Measurements from ENCODE around the gene NHP2.

Gene NHP2

DNA sequence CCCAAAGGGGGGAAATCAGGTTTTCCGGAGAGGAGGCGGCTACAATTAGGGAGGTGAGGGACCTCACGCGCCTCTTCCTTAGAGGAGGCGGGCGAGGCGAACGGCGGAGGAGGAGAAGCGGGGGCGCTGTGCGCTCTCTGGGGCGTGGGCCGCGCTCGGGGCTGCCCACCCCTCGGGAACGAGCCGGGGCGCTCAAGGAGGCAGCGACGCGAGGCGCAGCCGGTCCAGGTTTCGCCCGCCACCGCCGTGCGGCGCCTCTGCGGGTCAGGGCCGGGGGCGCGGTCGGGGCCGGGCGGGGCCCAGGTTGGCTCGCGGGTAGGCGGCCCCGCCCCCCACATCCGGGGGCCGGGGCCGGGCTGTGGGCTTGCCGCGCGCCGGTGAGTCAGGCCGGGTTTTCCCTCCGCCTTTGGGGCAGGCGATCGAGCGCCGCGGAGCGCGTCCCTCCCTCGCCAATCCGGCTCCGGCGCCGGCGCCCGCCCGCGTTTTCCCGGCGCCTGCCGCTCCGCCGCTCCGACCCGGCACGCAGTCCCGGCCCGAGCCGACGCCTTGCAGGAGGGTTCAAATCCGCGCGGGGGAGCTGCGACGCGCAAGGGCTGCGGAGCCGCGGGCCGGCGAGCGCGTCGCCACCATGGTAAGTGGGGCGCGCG, 40.4 kb downstream of the NHP2 start, which contains the start of gene N4BP3:
Gene N4BP3, plus strand, starts transcription at position 392 of the 647 bp plus-strand sequence. CDS start 6,052 bp downstream, outside the sequence.
- peak; percentile 36 for DNase-seq

DNA sequence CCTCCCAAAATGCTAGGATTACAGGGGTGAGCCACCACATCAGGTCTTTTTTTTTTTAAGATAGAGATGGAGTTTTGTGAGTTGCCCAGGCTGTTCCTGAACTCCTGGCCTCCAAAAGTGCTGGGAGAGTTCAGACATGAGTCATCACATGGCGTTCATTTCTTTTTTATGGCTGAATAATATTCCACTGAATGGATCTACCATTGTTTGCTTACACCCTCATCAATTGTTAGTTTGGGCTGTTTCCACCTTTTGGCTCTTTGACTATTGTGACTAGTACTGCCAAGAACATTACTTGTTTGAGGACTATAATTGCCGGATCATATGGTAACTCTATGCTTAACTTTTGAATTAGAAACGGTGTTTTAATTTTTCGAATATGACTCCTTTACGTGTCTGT, 41.1 kb downstream of the NHP2 start:
- DNase-seq: no peak

DNA sequence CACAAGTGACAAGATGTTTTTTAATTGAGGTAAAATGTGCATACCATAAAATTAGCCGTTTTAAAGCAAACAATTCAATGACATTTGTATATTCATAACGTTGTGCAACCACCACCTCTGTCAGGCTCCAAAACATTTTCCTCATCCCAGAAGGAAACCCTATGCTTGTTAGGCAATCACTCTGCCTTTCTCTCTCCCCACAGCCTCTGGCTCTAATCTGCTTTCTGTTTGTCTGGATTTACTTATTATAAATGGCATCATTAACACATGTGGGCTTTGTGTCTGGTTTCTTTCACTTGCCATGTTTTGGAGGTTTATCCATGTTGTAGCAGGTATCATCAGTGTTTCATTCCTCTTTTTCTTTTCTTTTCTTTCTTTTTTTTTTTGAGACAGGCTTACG, 41.8 kb downstream of the NHP2 start:
- no peak for DNase-seq

DNA sequence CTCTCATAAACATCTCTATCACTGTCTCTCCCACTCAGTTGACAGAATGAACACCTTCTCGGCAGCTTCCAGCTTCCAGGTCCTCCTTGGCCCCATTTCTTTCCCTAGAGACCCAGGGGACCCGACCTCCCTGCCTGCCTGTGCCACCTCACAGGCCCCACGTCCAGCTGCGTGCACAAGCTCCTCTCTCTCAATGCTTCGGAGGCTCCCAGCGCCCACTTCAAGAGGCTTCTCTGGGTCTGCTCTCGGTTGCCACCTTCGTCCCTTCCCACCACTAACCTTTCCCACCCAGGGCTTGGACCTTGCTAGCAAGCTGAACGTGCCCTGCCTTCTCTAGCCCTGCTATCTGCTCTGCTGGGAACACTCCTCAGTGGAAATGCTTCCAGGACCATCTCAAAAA, 43.2 kb downstream of the NHP2 start:
- DNase-seq: no peak

DNA sequence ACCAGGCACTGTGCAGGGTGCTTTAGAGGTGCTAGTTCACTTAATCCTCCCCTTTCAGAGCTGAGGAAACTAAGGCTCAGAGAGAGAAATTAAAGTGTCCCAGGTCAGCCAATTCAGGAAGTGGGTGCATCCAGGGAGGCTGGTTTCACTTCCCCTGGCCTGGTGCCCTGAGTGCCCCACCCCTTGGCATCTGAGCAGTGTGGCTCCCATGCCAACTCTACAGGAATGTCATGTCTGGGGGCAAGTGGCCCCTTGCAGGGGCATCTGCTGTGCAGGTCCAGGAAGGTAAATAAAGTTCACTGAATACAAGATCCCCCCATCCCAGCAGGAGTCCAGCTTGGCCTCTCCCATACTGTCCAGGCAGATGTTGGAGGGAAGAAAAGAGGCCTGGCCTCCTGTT, 44.7 kb downstream of the NHP2 start:
- DNase-seq: no peak

DNA sequence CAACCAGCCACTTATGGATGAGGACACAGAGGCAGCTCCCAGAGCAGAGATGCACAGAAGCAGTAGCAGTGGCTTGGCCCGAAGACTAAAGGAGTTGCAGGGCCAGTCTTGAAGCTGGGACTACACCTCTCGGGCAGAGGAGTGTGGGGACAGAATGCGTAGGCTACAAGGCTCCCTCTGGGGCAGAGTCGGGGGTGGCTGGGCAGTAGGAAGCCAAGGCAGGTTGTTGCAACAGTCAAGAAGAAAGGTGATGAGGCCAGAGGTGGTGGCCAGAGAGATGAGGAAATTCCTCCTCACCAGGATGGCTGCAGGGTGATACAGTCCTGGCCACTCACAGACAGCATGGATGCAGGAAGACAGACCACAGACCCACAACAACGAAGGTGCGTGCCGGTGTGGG, 45.2 kb downstream of the NHP2 start:
- DNase-seq: no peak

DNA sequence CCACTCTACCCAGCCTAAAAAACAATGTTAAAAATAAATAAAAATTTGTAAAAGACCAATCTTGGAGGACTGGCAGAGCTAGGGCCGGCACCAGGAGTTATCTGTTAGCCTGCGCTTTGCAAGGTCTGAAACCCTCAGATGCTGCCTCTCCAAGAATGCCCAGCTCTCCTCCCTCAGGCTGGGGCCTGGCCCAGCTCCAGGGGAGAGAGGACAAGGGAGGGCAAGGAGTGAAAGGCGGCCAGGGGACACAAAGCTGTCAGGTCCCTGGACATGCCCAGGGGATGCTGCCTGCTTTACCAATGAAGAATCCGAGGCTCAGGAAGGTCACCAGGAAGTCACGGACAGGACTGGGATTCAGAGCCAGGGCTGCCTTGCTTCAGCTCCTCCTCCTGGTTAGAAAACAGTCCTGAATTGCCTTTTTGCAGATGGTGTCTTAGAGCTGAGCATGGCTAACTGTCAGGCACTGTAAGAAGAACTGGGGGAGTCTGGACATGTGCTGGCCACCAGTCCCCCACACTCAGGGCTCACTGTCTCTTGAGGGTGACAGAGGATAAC, 45.9 kb downstream of the NHP2 start:
- DNase-seq: no peak

DNA sequence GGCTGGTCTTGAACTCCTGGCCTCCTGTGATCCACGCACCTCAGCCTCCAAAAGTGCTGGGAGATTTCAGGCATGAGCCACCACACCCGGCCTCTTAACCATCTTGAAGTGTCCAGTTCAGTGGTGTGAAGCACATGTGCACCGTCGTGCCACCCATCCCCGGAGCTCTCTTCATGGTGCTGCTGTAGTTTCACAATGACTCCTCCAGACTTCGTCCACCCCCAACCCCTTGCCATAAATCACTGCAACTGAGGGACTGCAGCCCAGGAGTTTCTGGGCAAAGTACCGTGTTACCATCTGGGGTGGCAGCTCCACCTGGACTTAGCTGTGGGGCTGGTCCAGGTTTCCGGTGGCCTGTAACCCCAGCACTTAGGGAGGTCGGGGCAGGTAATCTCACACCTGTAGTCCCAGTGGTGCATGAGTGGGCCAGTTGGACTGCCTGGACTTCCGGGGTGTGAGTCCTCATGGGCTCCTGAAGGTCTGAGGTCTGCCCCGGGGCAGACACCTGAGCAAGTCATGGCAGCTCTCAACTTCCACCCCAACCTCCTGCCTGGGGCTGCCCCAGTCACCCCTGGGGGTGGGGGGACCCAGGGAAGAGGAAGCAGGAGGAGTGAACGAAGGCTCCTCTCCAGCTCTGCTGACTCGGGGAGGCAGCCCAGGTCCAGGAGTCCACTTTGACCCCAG, 47.0 kb downstream of the NHP2 start:
- no peak for DNase-seq

DNA sequence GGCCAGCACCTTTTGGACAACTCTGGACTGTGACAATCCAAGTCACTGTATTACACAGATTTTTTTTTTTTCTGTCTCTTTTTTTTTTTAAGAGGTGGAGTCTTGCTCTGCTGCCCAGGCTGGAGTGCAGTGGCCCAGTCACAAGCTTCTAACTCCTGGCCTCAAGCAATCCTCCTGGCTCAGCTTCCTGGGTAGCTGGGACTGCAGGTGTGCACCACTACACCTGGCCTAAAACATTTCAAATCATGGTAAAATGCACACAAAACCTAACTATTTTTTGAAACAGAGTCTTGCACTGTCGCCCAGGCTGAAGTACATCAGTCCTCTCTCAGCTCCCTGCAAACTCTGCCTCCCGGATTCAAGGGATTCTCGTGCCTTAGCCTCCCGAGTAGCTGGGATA, 47.6 kb downstream of the NHP2 start:
- DNase-seq: no peak

DNA sequence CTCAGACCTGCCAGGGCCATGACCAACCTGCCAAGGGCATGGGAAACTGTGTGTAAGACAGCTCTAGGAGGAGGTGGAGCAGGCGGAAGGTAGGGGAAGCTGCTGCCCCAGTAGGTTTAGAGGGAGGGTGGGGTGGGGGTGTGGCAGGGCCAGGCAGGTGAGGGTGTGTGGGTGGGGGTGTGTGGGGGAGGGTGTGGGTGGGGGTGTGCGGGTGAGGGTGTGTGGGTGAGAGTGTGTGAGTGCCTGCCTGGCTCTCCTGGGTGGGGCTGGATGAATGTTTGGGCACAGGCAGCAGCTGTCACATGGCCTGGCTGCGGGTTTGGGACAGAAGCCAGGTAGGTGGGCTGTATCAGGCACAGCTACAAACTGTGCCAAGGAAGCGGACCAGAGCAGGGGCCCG, 49.2 kb downstream of the NHP2 start:
- no peak for DNase-seq

DNA sequence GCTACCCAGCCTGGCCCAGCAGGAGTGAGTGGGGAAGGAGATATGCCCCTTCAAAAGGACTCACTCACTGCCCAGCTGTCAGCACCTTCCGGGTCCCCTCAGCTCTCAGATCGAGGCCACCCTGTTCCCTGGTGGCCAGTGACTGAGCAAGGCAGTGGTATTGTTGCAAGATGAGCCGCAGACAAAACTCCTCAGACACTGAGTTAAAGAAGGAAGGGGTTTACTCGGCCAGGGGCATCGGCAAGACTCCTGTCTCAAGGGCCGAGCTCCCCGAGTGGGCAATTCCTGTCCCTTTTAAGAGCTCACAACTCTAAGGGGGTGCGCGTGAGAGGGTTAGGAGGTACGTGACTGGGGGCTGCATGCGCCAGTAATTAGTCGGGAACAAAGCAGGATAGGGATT, 50.1 kb downstream of the NHP2 start:
- DNase-seq: no peak
